Measurements from ENCODE around the gene DLGAP1. TPM values are rescaled to one million over a fixed set of nuclear protein-coding genes. Genes with fewer than 3 reads are reported as not detected.

The DLGAP1 gene
- total RNA-seq, 1 donor from 2014 or later, result 0.36 TPM

DNA sequence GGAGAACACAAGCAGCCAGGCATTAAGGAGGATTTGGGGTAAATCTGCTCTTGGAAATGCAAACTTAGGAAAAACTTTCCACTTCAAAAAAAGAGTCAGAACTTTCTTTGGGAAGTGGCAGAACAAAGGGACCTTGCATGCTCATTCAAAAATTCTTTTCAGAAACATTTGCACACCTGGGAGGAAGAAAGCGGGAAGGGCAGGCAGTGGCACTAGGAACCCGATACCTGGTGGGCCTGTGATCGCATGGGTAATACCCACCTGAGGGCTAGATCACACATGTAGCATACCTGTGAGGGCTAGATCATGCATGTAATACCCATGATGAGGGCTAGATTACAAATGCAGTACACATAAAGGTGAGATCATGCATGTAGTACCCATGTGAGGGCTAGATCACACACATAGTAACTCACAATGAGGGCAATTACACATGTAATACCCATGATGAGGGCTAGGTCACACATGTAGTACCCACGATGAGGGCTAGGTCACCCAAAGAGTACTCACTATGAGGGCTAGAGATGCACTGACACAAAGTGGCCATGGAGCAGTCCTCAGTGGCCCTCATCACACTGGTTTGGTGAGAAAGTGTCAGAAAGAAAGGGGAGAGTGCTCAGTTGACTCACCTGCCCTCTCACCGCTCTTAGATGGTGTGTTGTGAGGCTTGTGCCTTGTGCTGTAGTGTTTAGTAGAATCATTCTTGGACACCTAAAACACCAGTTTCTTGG is 212.5 kb downstream of the DLGAP1 start:
- intact Hi-C loops (cut with micrococcal nuclease), result no loop called here
- DNase-seq (ENCODE audit: low spot score), result no peak
- Mint-ChIP-seq H3K27me3 (ENCODE audit: insufficient read depth) (no peaks in the 10 kb centered on the region), H3K4me1 (ENCODE audit: low read depth) (no peaks in the 10 kb centered on the region), H3K36me3 (ENCODE audit: low read depth) (no peaks in the 10 kb centered on the region), H3K27ac (no peak overlapping the region), H3K4me3 (no peak overlapping the region), H3K9me3 (no peaks in the 10 kb centered on the region)

DNA sequence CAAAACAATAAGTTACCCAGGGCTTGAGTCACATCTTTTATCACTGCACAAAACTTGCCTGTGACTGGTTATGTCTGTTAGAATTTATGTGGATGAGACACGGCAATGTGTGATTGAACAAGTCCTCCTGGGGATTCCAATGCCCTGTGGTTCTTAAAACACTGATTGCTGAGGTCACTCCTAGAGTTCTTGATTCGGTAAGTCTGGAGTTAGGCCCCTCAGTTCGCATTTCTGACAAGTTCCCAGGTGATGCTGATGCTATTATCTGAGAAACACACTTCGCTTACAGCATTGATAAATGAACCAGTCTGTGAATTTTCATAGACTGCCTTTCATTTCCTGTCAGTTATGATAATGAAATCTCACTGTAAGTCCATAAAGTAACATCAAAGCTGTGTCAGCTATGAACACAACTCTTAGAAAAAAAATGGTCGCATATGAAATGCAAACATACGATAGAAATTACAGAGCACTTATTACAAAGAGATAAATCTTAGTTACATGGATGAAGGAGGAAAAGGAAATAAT is 214.0 kb downstream of the DLGAP1 start:
- no peak overlapping the region for H3K27ac Mint-ChIP-seq
- H3K36me3 Mint-ChIP-seq (ENCODE audit: low read depth), result no peaks in the 10 kb centered on the region
- intact Hi-C loops (cut with micrococcal nuclease), result no loop called here
- no peak for DNase-seq (ENCODE audit: low spot score)
- H3K4me3 Mint-ChIP-seq, result no peak overlapping the region
- no peaks in the 10 kb centered on the region for H3K9me3 Mint-ChIP-seq
- no peaks in the 10 kb centered on the region for H3K4me1 Mint-ChIP-seq (ENCODE audit: low read depth)
- H3K27me3 Mint-ChIP-seq (ENCODE audit: insufficient read depth), result no peaks in the 10 kb centered on the region

DNA sequence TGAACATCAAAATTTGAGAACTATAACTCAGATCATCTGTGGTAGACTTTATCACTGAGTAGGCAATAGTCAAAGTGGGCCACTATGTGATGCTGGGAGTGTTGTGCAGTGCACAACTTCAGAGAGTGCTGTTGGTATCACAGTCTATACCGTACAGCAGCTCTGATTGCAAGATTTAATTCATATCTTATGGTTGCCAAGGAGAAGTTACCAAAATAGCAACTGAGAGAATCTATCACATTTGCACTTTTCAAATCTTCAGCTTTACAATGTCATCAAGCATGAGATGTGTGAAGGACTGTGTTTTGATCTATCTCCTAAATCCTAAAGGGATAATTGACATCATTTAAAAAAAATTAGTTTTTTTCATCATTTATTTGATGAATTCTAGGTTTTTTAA is 216.1 kb downstream of the DLGAP1 start:
- H3K36me3 Mint-ChIP-seq (ENCODE audit: low read depth), result no peaks in the 10 kb centered on the region
- no peak overlapping the region for H3K4me3 Mint-ChIP-seq
- intact Hi-C loops (cut with micrococcal nuclease), result no loop called here
- no peaks in the 10 kb centered on the region for H3K9me3 Mint-ChIP-seq
- H3K4me1 Mint-ChIP-seq (ENCODE audit: low read depth), result no peaks in the 10 kb centered on the region
- no peaks in the 10 kb centered on the region for H3K27me3 Mint-ChIP-seq (ENCODE audit: insufficient read depth)
- no peak for DNase-seq (ENCODE audit: low spot score)
- H3K27ac Mint-ChIP-seq, result no peak overlapping the region

DNA sequence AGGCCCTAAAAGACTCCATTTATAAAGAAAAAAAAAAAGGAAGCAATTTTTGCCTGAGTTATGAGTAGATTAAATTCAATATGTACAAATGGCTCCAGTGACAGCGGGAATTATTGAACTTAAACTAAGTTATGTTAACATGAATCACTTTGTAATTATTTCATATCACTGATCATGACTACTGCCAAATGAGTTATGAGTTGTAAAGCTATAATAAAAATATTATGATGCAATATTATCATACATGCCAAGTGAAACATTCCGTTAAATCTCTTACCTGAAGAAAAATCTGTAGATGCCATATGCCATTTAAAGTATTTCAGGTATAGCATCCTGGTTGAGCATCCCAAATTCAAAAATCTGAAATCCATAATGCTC is 217.5 kb downstream of the DLGAP1 start:
- intact Hi-C loops (cut with micrococcal nuclease), result no loop called here
- H3K4me1 Mint-ChIP-seq (ENCODE audit: low read depth), result no peaks in the 10 kb centered on the region
- no peak overlapping the region for H3K27ac Mint-ChIP-seq
- H3K36me3 Mint-ChIP-seq (ENCODE audit: low read depth), result no peaks in the 10 kb centered on the region
- H3K9me3 Mint-ChIP-seq, result no peaks in the 10 kb centered on the region
- no peaks in the 10 kb centered on the region for H3K27me3 Mint-ChIP-seq (ENCODE audit: insufficient read depth)
- DNase-seq (ENCODE audit: low spot score), result no peak
- H3K4me3 Mint-ChIP-seq, result no peak overlapping the region

DNA sequence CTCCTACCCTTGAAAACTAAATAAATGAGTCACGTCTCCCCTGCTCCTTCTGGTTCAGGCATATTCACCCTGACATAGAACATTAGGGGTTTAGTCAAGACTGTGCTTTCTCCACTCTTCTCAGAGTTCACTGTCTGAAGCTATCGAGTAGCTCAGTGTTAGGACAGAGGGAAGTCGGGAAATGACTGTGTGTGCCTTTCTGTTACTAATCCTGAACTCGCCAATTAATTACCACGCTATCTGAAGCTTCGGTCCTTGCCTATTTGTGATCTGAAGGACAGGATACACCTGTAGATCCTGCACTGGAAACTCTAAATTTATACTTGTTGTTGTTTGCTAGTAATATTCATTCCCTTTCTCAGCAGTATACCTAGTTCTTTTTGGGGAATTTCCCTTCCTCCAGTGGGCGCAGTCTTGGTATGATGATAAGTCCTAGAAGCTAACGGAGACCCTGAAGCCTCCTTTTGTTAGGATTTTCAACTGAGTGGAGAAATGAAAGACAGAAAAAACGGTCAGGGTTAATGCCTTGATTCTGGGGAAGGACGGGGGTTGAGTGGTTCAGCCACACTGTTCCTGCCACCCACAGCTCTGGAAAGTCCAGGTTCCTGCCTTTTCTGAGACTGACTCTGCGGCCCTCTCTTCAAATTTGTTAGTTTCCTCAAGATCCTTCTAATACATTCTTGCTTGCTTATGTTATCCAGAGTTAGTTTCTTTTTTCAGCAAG is 218.0 kb downstream of the DLGAP1 start:
- H3K4me1 Mint-ChIP-seq (ENCODE audit: low read depth), result no peaks in the 10 kb centered on the region
- no peak for DNase-seq (ENCODE audit: low spot score)
- no peaks in the 10 kb centered on the region for H3K36me3 Mint-ChIP-seq (ENCODE audit: low read depth)
- intact Hi-C loops (cut with micrococcal nuclease), result no loop called here
- no peak overlapping the region for H3K4me3 Mint-ChIP-seq
- H3K9me3 Mint-ChIP-seq, result no peaks in the 10 kb centered on the region
- no peak overlapping the region for H3K27ac Mint-ChIP-seq
- no peaks in the 10 kb centered on the region for H3K27me3 Mint-ChIP-seq (ENCODE audit: insufficient read depth)

DNA sequence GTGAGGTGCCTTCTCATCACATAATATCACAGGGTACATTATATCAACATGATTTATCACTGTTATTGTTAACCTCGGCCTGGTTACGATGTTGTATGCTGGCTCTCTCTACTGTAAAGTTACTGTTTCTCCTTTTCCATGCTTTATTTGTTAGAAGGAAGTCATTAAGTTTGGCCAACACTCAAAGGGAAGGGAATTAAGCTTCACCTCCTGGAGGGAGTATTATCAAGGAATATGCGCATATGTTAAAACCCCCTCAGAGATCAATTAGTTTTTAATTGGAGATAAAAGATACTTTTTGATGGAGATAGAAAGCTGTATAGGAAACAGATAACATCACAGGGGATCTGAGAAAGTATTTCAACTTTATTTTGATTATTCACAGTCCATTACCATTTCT is 221.6 kb downstream of the DLGAP1 start:
- intact Hi-C loops (cut with micrococcal nuclease), result no loop called here
- DNase-seq (ENCODE audit: low spot score), result no peak
- Mint-ChIP-seq H3K9me3 (peaks cover 3% of the 10 kb centered on the region), H3K27ac (no peak overlapping the region), H3K4me1 (ENCODE audit: low read depth) (no peaks in the 10 kb centered on the region), H3K27me3 (ENCODE audit: insufficient read depth) (no peaks in the 10 kb centered on the region), H3K36me3 (ENCODE audit: low read depth) (no peaks in the 10 kb centered on the region), H3K4me3 (no peak overlapping the region)

DNA sequence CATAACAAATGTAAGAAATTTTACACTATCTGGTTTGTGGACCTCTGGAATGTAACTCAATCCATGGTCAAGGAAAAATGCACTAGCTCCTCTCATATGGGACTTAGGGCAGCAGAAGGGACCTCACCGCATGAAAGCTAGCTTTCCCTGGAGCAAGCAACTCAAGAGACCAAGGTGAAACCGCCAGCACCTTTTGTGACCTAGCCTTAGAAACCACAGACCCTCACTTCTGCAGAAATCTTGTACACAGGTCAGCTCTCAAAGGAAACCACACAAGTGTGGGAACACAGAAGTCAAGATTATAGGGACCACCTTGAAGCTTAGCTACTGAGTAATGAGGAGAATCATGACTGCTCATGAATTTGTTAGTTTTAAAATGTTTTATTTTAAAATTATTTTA is 222.5 kb downstream of the DLGAP1 start:
- Mint-ChIP-seq H3K4me1 (ENCODE audit: low read depth) (no peaks in the 10 kb centered on the region), H3K9me3 (peaks cover 3% of the 10 kb centered on the region), H3K36me3 (ENCODE audit: low read depth) (no peaks in the 10 kb centered on the region), H3K27me3 (ENCODE audit: insufficient read depth) (no peaks in the 10 kb centered on the region), H3K27ac (no peak overlapping the region), H3K4me3 (no peak overlapping the region)
- DNase-seq (ENCODE audit: low spot score), result no peak
- intact Hi-C loops (cut with micrococcal nuclease), result no loop called here

DNA sequence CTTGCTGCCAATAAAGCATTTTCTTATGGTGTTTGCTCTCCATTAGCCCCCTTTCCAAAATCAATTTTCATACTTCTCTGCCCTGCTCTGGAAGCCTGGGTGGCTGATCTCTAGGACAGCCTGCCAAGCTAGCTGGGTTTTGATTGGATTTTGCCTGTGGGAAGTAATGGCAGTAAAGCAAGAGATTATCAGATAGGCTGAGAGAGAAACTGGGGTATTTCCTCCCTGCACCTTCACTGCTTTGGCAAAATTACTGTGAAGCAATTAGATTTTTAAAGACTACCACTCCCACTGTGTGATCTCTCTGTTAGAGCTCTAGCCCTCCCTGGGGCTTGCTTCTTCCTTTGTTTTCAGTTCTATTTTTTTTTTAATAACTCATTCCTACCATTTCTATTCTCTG is 223.8 kb downstream of the DLGAP1 start:
- Mint-ChIP-seq H3K9me3 (peaks cover 3% of the 10 kb centered on the region), H3K36me3 (ENCODE audit: low read depth) (no peaks in the 10 kb centered on the region), H3K27ac (no peak overlapping the region), H3K4me3 (no peak overlapping the region), H3K27me3 (ENCODE audit: insufficient read depth) (no peaks in the 10 kb centered on the region), H3K4me1 (ENCODE audit: low read depth) (no peaks in the 10 kb centered on the region)
- no peak for DNase-seq (ENCODE audit: low spot score)
- intact Hi-C loops (cut with micrococcal nuclease), result no loop called here

DNA sequence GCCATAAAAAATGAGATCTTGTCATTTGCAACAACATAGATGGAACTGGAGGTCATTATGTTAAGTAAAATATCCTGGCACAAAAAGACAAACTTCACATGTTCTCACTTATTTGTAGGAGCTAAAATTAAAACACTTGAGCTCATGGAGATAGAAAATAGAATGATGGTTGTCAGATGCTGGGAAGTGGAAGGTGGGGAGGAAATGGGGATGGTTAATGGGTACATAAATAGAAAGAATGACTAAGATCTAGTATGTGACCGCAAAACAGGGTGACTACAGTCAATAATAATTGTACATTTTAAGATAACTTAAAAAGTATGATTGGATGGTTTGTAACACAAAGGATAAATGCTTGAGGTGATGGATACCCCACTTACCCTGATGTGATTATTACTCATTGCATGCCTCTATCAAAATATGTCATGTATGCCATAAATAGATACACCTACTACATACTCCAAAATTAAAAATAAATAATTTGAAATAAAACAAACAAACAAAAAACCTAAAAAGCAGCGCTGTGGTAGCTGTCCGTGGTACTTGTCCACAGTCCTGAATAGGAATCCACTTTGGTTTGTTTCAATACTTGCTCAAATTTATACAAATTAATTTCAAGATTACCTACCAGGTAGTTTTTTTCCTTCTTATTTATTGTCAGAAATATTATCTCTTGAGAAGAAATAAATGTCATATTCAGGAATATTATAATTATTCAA is 224.5 kb downstream of the DLGAP1 start:
- no peak overlapping the region for H3K27ac Mint-ChIP-seq
- no peak overlapping the region for H3K4me3 Mint-ChIP-seq
- peaks cover 3% of the 10 kb centered on the region for H3K9me3 Mint-ChIP-seq
- H3K36me3 Mint-ChIP-seq (ENCODE audit: low read depth), result no peaks in the 10 kb centered on the region
- no peak for DNase-seq (ENCODE audit: low spot score)
- intact Hi-C loops (cut with micrococcal nuclease), result no loop called here
- H3K27me3 Mint-ChIP-seq (ENCODE audit: insufficient read depth), result no peaks in the 10 kb centered on the region
- H3K4me1 Mint-ChIP-seq (ENCODE audit: low read depth), result no peaks in the 10 kb centered on the region

DNA sequence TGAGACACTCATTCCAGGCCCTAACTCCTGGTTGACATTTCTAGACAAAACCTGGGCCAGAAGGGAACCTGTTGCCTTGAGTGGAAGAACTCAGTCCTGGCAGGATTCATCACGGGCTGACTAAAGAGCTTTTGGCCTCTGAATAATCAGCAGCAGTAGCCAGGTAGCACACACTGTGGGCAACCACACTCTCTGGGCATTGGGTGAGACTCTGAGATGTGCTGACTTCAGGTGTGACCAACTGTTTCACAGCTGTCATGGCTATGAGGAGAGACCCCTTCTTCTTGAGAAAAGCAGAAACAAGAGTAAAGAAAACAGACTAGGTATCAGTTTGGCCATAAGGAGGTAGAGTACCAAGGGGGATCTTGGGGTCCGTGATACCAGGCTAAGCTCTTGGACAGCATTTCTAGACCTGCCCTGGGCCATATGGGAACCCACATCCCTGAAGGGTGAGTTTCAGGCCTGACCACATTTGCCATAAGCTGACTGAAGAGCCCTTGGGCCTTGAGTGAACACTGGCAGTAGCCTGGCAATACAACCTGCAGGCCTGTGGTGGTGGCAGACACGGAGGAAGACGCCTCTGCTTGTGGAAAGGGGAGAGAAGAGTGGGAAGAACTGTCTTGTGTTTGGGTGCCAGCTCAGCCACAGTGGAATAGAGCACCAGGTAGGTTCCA is 230.9 kb downstream of the DLGAP1 start:
- Mint-ChIP-seq H3K36me3 (ENCODE audit: low read depth) (no peaks in the 10 kb centered on the region), H3K27me3 (ENCODE audit: insufficient read depth) (no peaks in the 10 kb centered on the region), H3K4me1 (ENCODE audit: low read depth) (no peaks in the 10 kb centered on the region), H3K27ac (no peak overlapping the region), H3K9me3 (no peaks in the 10 kb centered on the region), H3K4me3 (no peak overlapping the region)
- no peak for DNase-seq (ENCODE audit: low spot score)
- intact Hi-C loops (cut with micrococcal nuclease), result no loop called here

DNA sequence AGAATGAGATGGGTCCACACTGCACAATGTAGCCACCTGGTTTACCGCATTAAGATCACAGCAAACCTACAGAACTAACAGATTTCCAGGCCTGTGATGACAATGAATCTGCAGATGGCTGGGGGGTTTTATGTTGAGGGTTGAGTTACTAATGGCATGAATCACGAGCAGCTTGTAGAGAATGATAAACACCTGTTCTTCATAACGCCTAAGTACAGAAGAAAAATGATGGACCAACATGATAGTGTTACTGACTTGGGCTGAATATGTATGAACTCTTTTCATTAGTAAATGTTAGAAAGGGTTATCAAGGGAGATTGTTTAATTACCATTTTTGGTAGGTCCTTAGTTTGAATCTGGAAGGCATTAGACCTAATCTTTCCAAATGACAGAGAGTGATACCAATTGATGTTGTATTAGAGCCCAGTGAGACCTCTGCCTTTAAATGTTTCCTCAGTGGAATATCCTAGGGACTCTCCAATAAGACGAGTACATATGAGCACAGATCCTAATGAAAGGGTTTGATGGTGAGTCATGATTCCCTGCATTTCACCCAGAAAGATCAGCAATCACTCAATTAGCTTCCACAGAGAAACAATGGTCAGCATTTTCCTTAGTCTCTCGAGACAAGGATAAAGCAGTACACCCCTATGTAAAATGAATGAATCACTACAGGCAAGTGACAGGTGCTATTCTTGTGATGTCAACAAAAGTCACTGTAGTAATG is 243.8 kb downstream of the DLGAP1 start:
- DNase-seq (ENCODE audit: low spot score), result no peak
- H3K27me3 Mint-ChIP-seq (ENCODE audit: insufficient read depth), result no peaks in the 10 kb centered on the region
- no peak overlapping the region for H3K27ac Mint-ChIP-seq
- no peaks in the 10 kb centered on the region for H3K4me1 Mint-ChIP-seq (ENCODE audit: low read depth)
- peaks cover 20% of the 10 kb centered on the region for H3K9me3 Mint-ChIP-seq
- no peak overlapping the region for H3K4me3 Mint-ChIP-seq
- intact Hi-C loops (cut with micrococcal nuclease), result no loop called here
- H3K36me3 Mint-ChIP-seq (ENCODE audit: low read depth), result no peaks in the 10 kb centered on the region

DNA sequence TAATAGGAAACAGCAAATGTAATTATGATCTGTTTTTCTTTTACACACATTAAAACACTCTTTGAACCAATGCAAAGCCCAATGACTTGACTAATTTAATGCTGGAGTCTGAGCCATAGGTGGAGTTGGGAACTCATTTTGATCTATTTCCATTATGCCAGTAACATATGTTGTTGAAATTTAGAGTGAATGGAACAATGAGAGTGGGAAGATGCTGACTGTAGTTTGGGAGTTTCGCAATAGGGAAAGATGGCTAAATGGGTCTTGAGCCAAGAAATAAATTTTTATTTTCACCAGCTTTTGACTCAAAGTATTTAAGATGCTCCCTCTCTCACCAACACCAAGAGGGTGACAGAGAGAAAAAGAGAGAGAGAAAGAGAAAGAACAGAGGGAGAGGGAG is 246.7 kb downstream of the DLGAP1 start:
- Mint-ChIP-seq H3K4me3 (no peak overlapping the region), H3K27ac (no peak overlapping the region), H3K4me1 (ENCODE audit: low read depth) (no peaks in the 10 kb centered on the region), H3K9me3 (peaks cover 20% of the 10 kb centered on the region), H3K27me3 (ENCODE audit: insufficient read depth) (no peaks in the 10 kb centered on the region), H3K36me3 (ENCODE audit: low read depth) (no peaks in the 10 kb centered on the region)
- intact Hi-C loops (cut with micrococcal nuclease), result no loop called here
- DNase-seq (ENCODE audit: low spot score), result no peak

Data from activated T-helper 1 cell treated with anti-CD3 and anti-CD28 coated beads, Interleukin-12 subunit alpha, Interleukin-12 subunit beta, Interleukin-2, Interleukin-4 antibody, amounts not matched to agents 30 ng/mL and 10 ng/mL and 1 ng/mL, durations not matched to agents 14 hours and 24 hours and 36 hours (primary cell).